G401 (cell line): ENCODE data around the gene ASH1L. TPM values are rescaled to one million over a fixed set of nuclear protein-coding genes. Genes with fewer than 3 reads are reported as not detected.
A peak's percentile ranks its signal among the peaks of the same experiment; 100 is the strongest.
"Not testable (repeated sequence)": the region's sequence is repeated elsewhere in the genome, so short reads cannot be mapped to it uniquely, and the experiment has no call there.

Experiments used
- DNase-seq: peaks from one replicate; pipeline ENCODE4 v3.0.0-alpha.2; 2015; ENCODE audit warnings: low spot score
- in situ Hi-C: cut with HindIII; loops from 2 replicates; pipeline ENCODE4 v1.10.0; 2016; ENCODE audit warnings: low sequenced_read_pairs, mixed read lengths
- total RNA-seq: library from RNA; depleted of rRNA; stranded (reverse); fragments of >200 nt; shearing (Covaris generic); gene quantifications from 2 replicates; pipeline ENCODE4 v1.2.3, GENCODE V29; 2014

ASH1L gene
- total RNA-seq, 1 experiment from 2014 or later = 15.6 TPM

DNA sequence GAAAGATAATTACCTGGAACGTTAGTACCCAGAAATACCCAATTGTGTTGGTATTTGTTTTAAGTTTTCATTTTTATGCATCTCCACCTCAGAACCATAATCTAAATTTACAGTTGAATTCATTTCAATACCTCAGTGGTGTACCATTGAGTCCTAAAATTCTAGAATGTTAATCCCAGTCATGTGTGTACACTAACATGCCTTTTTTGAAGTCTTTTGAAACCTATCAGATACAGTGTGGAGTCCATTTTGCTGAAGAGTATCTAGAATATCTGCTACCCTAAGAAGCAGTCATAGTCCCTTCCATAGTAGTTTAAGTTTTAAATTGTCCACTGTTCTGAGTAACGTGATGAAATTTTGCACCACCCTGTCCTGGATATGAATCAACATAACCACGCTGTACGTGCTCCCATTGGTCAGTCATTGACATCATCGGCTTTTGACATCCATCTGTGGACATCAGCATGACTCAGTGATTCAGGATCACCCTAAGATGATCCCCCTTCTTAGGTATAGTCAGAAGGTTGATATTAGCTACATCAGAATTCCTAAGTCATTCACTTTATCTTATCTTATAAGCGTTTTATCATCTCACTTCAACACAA is 7.5 kb upstream of the ASH1L start:
- in situ Hi-C loops = no loop called here
- DNase-seq = no peak

DNA sequence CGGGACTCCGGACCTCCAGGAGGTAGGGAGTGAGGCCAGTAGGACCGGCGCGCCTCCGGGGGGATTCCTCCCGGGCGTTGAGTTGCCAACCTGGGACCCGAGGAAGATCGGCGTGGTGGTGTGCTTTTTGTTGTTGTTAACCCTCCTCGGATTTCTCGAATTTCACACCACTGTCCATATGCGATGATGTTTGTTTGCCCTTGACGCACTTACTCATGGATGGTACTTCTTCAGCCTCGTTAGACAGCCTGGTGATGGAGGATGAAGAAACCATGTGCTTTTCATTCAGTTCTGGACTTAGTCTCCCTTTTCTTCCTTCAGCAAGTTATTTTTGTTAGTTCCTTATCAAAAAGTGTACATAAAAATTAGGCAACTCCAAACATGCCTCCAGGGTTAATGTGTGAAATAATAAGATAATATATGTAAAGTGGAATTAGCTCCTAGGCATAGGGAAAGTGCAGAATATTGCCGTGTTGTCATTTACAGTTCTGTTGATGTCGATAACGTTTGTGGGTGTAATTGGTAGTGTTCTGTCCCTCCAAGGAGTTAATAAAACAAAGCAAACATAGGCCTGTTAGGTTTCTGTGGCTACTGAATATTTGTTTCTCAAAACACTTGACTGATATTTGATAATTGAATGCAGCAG is 897 bp upstream of the ASH1L start:
- DNase-seq = peak; percentile 24
- in situ Hi-C loops = not testable (repeated sequence)

DNA sequence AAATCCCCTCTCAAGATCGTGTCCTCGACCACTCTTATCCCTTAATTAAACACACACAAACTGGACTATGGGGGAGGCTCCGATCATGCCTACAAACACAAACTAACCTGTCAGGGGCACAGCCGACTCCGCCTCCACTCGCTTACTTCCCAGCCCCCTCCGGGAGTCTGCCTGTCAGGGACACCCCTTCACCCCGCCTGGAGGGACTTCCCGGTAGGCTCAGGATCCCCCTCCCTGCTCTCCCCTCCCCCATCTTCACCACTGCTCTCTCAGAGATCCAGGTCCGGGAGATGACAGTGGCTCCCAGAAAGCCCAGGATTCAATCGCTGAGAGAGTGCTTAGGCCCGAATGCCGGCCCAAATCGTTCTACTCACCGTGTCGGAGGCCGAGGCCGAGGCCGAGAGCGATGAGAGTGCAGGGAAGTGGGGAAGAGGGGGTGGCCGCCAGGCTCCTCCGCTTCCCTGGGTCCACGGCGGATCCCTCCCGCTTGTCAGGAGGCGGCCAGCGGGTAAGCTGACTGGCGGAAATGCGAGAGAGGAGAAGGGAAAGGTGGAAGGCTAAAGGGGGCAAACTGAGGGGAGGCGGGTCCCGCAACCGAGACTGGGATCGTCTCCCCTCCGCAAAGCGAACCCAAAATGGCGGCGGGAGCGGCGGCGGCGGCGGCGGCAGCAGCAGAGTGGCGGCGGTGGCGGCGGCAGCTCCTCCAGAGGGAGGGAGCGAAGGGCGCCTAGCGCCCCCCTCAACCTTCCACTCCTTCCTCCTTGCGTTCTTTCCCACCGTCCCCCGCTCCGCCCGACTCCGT is 623 bp downstream of the ASH1L start:
- DNase-seq, in situ Hi-C loops: not testable (repeated sequence)

DNA sequence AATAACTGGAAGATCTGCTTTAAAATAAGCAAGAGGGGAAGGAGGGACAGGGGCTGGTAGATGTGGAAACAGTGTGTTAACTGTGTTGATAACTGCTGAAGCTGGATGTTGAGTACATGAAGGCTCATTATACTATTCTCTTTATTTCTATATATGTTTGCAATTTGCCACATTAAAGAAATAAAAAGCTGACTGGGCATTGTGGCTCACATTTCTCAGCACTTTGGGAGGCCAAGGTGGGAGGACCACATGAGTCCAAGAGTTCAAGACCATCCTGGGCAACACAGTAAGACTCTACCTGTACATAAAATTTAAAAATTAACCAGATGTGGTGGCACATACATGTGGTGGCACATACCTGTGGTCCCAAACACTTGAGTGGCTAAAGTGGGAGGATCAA is 6.7 kb downstream of the ASH1L start:
- no peak for DNase-seq
- in situ Hi-C loops = no loop called here

DNA sequence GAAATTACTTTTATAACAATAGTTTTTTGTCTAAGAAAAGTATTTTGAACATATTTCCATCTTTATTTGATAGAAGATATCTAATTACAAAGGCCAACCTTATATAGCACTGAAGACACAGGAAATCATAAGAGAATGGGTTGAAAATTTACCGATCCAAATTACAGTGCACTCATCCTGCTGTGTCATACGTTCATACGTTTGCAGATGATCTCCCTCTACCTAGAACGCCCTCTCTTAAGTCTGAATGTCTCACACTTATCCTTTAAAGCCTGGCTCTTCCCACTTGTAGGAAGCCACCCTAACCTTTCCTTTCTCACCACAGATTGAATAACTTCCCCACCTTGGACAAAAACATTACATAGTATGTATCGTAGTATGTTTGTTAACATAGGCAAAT is 9.3 kb downstream of the ASH1L start:
- in situ Hi-C loops = no loop called here
- no peak for DNase-seq

DNA sequence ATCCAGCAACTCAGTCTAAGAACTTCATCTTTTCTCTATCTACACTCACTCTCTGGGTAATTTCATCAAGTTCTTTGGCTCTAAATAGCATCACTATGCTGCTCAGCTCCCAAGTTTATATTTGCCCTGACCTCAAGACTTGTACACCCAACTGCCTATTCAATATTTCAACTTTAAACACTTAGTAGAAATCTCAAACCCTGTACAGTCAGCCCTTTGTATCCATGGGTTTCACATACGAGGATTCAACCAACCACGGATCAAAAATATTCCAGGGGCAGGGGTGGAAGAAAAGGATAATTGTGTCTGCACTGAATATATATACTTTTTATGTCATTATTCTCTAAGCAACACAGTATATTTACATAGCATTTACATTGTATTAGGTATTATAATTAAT is 13.9 kb downstream of the ASH1L start:
- no peak for DNase-seq
- in situ Hi-C loops = no loop called here

DNA sequence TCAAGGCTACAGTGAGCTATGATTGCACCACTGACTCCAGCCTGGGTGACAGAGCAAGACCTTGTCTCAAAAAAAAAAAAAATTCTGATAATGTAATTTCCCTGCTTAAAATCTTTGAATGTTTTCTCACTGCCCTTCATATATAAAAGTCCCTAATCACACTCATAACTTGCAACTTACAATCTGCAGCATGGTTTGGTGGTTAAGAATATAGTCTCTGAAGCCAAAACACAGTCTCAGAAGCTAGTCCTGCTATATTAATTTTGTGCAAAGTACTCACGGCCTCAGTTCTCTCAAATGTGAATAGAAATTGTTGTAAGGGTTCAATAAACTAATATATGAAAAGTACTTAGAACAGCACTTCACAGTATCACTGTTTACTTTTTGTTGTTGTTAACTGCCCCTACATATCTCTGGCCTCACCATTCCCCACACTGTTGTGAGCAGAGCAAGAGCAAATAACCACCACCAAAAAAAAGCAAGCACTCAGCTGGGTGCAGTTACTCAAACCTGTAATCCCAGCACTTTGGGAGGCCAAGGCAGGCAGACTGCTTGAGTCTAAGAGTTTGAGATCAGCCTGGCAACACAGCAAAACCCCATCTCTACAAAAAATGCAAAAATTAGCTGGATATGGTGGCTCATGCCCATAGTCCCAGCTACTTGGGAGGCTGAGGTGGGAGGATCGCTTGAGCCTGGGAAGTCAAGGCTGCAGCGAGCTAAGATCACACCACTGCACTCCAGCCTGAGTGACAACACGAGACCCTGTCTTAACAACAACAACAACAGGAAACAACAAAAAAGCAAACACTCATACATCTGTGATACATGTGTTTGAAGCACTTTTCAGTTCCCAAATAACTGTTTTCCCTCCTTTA is 22.4 kb downstream of the ASH1L start:
- DNase-seq = no peak
- in situ Hi-C loops = no loop called here

DNA sequence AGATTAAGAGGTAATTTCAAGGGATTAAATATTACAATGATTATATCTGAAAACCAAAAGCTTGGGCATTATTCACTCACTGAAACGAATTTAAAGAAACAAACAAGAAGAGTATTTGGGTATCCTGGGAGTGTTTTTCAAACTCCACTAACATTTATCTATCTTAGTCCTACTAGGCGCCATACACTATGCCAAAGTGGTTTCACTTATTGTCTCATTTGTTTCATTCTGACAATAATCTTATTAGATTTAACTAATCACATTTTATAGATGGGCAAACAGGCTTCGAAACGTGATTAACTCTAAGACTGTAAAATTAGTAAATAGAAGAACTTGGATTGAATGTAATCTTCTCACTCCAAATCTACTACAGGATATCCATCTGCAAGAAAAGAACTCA is 25.4 kb downstream of the ASH1L start:
- in situ Hi-C loops = no loop called here
- DNase-seq = no peak

DNA sequence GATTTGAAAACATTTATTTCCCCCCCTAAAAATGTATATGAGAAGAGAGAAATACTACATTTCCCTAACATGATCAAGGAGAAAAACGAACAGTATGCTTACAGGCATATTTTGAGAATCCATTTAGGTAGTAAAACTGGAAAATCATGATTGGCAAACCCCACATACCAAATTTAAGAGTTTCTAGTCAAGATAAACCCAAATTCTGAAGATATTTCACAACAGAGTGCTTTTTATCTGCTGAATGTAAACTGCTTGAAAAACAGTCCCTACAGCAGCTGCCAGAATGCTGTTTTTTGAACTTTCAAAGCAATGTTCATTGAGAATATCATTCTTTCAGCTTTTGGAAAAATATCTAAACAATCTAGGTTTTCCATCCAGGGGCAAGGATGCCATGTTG is 31.0 kb downstream of the ASH1L start:
- no peak for DNase-seq
- in situ Hi-C loops = no loop called here

DNA sequence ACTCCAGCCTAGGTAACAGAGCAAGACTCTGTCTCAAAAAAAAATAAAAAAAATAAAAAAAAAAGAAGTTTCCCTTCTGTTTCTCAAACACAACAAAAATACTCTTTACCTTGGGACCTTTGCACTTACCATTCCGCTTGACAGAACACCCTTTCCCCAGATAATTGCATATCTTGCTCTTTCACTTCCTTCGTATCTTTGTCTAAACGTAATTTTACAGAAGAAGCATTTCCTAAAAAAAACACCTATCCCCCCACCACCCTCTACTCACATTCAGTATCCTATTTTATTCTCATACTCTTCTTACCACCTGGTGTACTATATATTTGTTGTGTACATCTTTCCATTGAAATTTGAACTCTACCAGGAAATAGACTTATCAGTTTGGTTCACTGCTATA is 32.7 kb downstream of the ASH1L start:
- no peak for DNase-seq
- in situ Hi-C loops = no loop called here

DNA sequence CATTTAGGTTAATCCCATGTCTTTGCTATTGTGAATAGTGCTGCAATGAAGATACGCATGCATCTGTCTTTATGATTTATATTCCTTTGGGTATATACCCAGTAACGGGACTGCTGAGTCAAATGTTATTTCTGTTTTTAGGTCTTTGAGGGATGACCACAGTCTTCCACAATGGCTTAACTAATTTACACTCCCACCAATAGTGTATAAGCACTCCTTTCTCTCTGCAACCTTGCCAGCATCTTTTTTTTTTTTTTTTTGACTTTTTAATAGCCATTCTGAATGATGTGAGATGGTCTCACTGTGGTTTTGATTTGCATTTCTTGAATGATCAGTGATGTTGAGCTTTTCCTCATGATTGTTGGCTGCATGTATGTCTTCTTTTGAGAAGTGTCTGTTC is 33.5 kb downstream of the ASH1L start:
- in situ Hi-C loops = no loop called here
- DNase-seq = no peak

DNA sequence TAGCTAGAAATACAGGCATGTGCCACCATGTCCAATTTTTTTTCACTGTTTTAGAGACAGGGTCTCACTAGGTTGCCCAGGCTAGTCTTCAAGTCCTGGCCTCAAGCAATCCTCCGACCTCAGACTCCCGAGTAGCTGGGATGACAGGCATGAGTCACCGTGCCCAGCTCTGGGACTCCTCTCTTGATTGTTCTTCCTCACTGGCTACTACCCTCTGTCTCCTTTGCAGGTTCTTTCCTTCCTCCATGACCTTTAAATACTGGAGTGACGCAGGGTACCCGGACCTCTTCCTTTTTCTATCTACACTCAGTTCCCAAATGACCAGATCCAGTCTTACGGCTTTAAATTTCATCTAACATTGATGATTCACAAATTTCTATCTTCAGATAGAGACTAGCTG is 34.9 kb downstream of the ASH1L start:
- in situ Hi-C loops = no loop called here
- DNase-seq = no peak

DNA sequence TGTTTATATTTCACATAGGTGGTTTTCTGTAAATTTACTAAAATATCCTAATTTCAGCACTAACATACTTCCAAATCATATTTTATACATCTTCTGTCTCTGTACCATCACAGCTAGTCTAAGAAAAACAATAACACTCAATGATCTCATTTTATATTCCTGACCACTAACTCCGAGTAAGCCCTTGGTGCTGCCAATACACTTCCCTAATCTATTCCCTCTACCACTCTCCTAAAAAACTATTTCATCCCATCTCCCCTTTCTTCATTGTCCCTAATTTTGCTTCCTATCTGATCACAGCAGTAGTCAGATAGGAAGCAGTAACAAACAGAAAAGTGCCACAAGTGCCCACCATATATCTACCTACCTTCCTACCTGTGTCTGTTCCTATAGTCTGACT is 36.2 kb downstream of the ASH1L start:
- DNase-seq = no peak
- in situ Hi-C loops = no loop called here

DNA sequence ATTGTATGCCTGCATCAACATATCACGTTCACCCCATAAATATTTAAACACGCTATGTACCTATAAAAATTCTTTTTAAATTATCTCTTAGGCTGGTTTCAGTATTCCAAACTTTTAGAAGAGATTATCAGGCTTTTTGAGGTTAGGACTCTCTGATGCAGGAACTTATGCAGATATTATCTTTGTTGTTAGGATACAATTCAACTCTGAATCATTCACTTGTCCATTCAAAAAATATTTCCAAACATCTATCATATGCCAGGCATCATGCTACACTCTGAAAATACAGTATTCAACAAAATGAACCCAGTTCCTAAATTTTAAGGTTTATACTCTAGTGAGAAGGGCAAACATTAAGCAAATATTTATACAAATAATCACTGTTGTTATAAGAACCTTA is 40.5 kb downstream of the ASH1L start:
- in situ Hi-C loops = no loop called here
- no peak for DNase-seq

DNA sequence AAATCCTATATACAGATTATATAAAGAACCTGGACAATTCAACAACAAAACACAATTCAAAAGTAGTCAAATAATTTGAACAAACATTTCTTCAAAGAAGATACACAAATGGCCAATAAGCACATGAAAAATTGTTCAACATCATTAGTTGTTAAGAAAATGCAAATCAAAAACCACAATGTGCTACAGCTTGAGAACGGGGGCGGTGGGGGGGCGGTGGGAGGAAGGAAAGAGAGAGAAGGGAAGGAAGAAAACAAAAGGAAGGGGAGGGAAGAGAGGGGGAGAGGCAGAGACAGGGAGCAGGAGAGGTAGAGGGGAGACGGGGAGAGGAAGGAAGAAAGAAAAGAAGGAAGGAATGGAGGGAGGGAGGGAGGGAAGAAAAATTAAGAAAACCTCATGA is 44.1 kb downstream of the ASH1L start:
- in situ Hi-C loops = no loop called here
- no peak for DNase-seq

DNA sequence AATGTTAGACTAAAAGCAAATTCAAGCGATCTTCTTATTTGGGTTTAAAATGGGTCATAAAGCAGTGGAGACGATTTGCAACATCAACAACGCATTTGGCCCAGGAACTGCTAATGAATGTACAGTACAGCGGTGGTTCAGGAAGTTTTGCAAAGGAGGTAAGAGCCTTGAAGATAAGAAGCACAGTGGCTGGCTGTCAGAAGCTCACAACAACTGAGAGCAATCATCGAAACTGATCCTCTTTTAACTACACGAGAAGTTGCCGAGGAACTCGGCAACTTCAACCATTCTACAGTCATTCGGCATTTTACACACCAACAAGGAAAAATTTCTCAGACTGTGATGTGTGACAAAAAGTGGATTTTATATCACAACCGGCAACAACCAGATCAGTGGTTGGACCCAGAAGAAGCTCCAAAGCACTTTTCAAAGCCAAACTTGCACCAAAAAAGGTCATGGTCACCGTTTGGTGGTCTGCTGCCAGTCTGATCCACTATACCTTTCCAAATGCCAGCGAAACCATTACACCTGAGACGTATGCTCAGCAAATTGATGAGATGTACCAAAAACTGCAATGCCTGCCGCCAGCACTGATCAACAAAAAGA is 47.9 kb downstream of the ASH1L start:
- DNase-seq = no peak
- in situ Hi-C loops = no loop called here

DNA sequence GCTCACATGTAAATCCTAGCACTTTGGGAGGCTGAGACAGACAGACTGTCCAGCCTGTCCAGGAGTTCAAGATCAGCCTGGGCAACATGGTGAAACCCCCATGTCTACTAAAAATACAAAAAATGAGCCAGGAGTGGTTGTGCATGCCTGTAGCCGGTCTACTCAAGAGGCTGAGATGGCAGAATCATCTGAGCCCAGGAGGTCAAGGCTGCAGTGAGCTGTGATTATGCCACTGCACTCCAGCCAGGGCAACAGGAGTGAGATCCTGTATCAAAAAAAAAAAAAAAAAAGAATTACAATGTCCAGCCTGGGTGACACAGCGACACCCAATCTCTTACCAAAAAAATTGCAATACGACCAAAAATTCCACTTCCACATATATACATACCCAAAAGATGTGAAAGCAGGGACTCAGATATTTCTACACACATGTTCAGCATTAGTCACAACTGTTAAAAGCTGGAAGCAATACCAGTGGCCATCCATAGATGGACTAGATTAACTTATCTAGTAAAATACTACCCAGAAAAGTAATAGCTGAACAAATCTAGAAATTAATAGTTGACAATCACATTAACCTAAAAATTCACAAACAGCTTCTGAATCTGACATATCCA is 49.2 kb downstream of the ASH1L start:
- in situ Hi-C loops = no loop called here
- DNase-seq = no peak

DNA sequence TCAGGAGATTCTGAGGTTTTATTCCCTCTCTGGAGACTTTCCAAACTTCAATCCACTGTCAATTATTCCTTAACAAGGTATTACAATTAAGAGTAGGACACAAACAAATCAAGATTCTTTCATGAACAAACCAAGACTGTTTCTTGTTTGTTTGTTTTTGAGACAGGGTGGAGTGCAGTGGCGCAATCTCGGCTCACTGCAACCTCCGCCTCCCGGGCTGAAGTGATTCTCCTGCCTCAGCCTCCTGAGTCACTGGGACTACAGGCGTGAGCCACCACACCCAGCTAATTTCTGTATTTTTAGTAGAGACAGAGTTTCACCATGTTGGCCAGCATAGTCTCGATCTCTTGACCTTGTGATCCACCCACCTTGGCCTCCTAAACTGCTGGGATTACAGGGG is 51.2 kb downstream of the ASH1L start:
- in situ Hi-C loops, DNase-seq: not testable (repeated sequence)

DNA sequence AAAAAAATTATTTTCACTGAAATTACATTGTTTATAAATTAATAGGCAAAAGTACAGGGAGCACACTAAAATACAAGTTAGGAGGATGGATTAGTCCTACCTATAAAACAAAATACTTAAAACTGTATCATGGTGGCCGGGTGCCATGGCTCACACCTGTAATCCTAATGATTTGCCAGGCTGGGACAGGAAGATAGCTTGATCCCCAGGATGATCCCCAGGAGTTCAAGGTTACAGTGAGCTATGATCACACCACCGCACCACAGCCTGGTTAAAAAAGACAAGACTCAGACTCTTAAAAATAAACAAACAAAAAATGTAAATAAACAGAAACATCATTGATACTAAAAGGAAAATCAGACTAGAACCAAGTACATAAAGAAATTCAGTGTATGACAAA is 53.5 kb downstream of the ASH1L start:
- DNase-seq = no peak
- in situ Hi-C loops = no loop called here
